Tibial nerve (tissue), 4 donors: ENCODE data around the gene PSMD5. TPM values are rescaled to one million over a fixed set of nuclear protein-coding genes. Genes with fewer than 3 reads are reported as not detected.

Experiments used
- DNase-seq, 2 donors: peaks; one replicate each; pipeline ENCODE4 v3.0.0-alpha.2; 2019; ENCODE audit warnings: low spot score in 2 of 2
- H3K27ac ChIP-seq, 4 donors: fragments of 200-600 bp; sonication (generic) in 3 of 4; one replicate each; pipeline ENCODE4 v1.5.1; 2017 to 2019; ENCODE audit warnings: mild to moderate bottlenecking in 1 of 4
- H3K27me3 ChIP-seq, 2 donors: fragments of 200-600 bp; sonication (generic) in 1 of 2; one replicate each; pipeline versions ENCODE4 v1.5.1 to v1.6.0; 2017 to 2019
- H3K36me3 ChIP-seq, 3 donors: fragments of 200-600 bp; sonication (generic); one replicate each; pipeline ENCODE4 v1.5.1; 2018 to 2019
- H3K4me1 ChIP-seq, 4 donors: fragments of 200-600 bp; sonication (generic) in 3 of 4; one replicate each; pipeline ENCODE4 v1.5.1; 2017 to 2019
- H3K4me3 ChIP-seq, 4 donors: fragments of 200-600 bp; sonication (generic) in 3 of 4; one replicate each; pipeline ENCODE4 v1.5.1; 2017 to 2019; ENCODE audit warnings: mild to moderate bottlenecking in 1 of 4, moderate library complexity in 1 of 4
- H3K9me3 ChIP-seq, 4 donors: fragments of 200-600 bp; sonication (generic) in 3 of 4; one replicate each; pipeline ENCODE4 v1.5.1; 2017 to 2019
- CTCF ChIP-seq, 5 experiments: fragments of 200-600 bp in 3 of 5; fragments of 450-650 bp in 2 of 5; sonication (generic) in 3 of 5; IDR thresholded peaks; one replicate each; pipeline ENCODE4 v1.5.1; 2016 to 2019; ENCODE audit warnings: antibody characterized with exemption in 5 of 5, mild to moderate bottlenecking in 3 of 5, moderate library complexity in 2 of 5
- EP300 ChIP-seq, 2 donors: sonication (generic); formaldehyde crosslinking; IDR thresholded peaks; one replicate each; pipeline ENCODE4 v1.6.1; 2017; ENCODE audit warnings: antibody characterized with exemption in 2 of 2, mild to moderate bottlenecking in 1 of 2
- POLR2A ChIP-seq, 2 donors: fragments of 450-650 bp; IDR thresholded peaks; one replicate each; pipeline ENCODE4 v1.6.1; 2017; ENCODE audit warnings: antibody characterized with exemption in 2 of 2, mild to moderate bottlenecking in 2 of 2, moderate library complexity in 2 of 2
- WGBS, 2 donors: methylation state at CpG; one replicate each; pipeline ENCODE4 v1.1.5; 2018; 5-methylcytosine and 5-hydroxymethylcytosine counted together
- total RNA-seq, 4 donors: library from RNA; depleted of rRNA; stranded (reverse); fragments of >200 nt; gene quantifications; one replicate each; pipeline ENCODE4 v1.1.0, GENCODE V29; 2016

The PSMD5 gene
- total RNA-seq, 4 donors from 2014 or later, result 33.9 to 37.7 (median 37.4) TPM

DNA sequence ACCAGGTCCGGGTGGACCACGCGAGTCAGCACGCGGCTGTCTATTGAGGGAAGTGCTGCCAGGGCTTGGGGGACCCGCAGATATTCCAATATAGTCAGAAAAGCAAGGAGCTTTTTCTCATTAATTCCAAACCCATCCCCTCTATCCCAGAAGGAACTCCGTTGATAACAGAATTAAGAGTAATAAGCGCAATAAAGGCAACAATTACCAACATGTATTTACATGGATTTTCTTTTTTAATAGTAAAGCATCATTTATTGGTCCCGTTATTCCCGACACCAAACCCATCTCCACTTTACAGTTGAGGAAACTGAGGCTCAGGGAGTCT lies 26.6 kb upstream of the PSMD5 start:
- no peak for TF ChIP-seq EP300 (IDR thresholded peaks at IDR 0.05)
- no peak for TF ChIP-seq POLR2A (IDR thresholded peaks at IDR 0.05)
- TF ChIP-seq CTCF (IDR thresholded peaks at IDR 0.05), result no peak
- H3K4me3 ChIP-seq, result peak overlapping the region; percentile 32 to 58 (median 48)
- peaks cover 0 to 56% (median 0%) of the 10 kb centered on the region in 3 donors for H3K36me3 ChIP-seq
- no peaks in the 10 kb centered on the region for H3K27me3 ChIP-seq
- WGBS, 2 donors, result 28 to 34% methylated on average over 10 of the region's 10 CpGs
- H3K27ac ChIP-seq, result peak overlapping the region; percentile 89 to 96 (median 90)
- H3K4me1 ChIP-seq, result peaks cover 0 to 21% (median 7%) of the 10 kb centered on the region in 4 donors
- DNase-seq, result no peak
- H3K9me3 ChIP-seq, result no peaks in the 10 kb centered on the region

DNA sequence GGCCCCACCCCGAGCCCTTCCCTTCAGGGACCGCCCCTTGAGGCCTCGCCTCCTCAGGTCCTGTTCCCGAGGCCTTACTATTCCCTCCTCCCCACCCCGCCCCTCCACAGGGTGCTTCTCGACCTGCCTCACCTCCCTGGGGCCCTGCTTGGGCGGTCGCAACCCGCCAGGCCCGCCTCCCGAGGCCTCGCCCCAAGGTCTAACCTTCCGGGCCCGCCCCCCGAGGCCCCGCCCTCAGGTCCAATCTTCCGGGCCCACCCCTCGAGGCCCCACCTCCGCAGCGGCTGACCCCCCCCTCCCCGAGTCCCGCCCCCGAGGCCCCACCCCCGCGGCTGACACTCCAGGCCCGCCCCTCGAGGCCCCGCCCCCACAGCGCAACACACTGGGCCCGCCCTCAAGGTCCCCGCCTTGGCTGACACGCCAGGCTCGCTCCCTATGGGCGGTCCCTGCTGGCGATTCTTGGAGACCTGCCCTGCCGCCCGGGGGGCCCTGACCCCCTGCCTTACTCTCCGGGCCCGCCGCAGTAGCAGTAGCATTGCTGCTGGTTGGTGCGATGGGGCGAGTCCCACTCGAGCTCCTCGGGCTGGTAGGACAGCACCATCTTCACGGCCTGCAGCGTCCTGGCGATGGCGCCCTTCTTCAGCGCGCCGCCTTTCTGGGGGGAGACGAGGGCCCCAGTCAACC lies 26.1 kb upstream of the PSMD5 start:
- H3K27me3 ChIP-seq, result no peaks in the 10 kb centered on the region
- peak; percentile 95 to 97 for DNase-seq
- WGBS, 2 donors, result 2 to 7% methylated on average over 12 to 21 of the region's 52 CpGs
- H3K9me3 ChIP-seq, result no peaks in the 10 kb centered on the region
- H3K27ac ChIP-seq, result peak overlapping the region; percentile 89 to 96 (median 90)
- peaks cover 0 to 21% (median 7%) of the 10 kb centered on the region in 4 donors for H3K4me1 ChIP-seq
- TF ChIP-seq EP300 (IDR thresholded peaks at IDR 0.05) (peak in 1 of 2 donors; percentile 91), CTCF (IDR thresholded peaks at IDR 0.05) (peak; percentile 54 to 76 (median 60)), POLR2A (IDR thresholded peaks at IDR 0.05) (peak; percentile 45 to 79)
- H3K36me3 ChIP-seq, result peaks cover 0 to 56% (median 0%) of the 10 kb centered on the region in 3 donors
- peak overlapping the region; percentile 32 to 58 (median 48) for H3K4me3 ChIP-seq

DNA sequence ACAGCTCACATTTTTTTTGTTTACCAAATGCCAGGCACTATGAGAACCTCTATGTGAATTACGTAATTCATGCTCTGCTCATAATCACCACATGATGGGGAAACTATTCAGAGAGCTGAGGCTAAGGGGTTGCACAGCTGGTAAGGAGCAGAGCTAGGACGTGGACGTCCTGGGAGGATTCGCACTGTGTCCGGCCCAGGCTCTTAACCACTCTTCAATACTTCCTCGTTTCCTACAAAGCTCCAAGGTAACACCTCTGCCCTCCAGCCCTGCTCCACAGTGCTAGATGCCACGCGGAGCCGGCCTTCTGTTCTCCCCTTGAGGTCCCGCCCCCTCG lies 25.6 kb upstream of the PSMD5 start:
- peaks cover 0 to 57% (median 0%) of the 10 kb centered on the region in 3 donors for H3K36me3 ChIP-seq
- TF ChIP-seq POLR2A (IDR thresholded peaks at IDR 0.05) (peak in 1 of 2 donors; percentile 40), CTCF (IDR thresholded peaks at IDR 0.05) (peak in 2 of 5 experiments; percentile 34 to 40), EP300 (IDR thresholded peaks at IDR 0.05) (peak; percentile 68 to 80)
- peak overlapping the region; percentile 89 to 96 (median 90) for H3K27ac ChIP-seq
- H3K27me3 ChIP-seq, result no peaks in the 10 kb centered on the region
- peak overlapping the region; percentile 32 to 58 (median 46) for H3K4me3 ChIP-seq
- H3K4me1 ChIP-seq, result peaks cover 0 to 21% (median 7%) of the 10 kb centered on the region in 4 donors
- no peak for DNase-seq
- 13 to 26% methylated on average over 9 to 11 of the region's 11 CpGs for whole genome bisulfite sequencing, 2 donors
- no peaks in the 10 kb centered on the region for H3K9me3 ChIP-seq

- 85 to 90% methylated on average over 15 of the region's 15 CpGs for WGBS, 2 donors
- no peaks in the 10 kb centered on the region for H3K9me3 ChIP-seq
- no peak for TF ChIP-seq CTCF (IDR thresholded peaks at IDR 0.05)
- no peak for TF ChIP-seq POLR2A (IDR thresholded peaks at IDR 0.05)
- TF ChIP-seq EP300 (IDR thresholded peaks at IDR 0.05), result no peak
- H3K4me3 ChIP-seq, result peak overlapping the region in 3 of 4 donors; percentile 32 to 58 (median 42)
- H3K36me3 ChIP-seq, result peaks cover 0 to 57% (median 0%) of the 10 kb centered on the region in 3 donors
- no peaks in the 10 kb centered on the region for H3K27me3 ChIP-seq
- no peak for DNase-seq
- peak overlapping the region; percentile 89 to 96 (median 90) for H3K27ac ChIP-seq
- peaks cover 0 to 21% (median 7%) of the 10 kb centered on the region in 4 donors for H3K4me1 ChIP-seq
Observed at GRCh38 chr9:120867676-120868338, 25.1 kb upstream of the PSMD5 start.

GRCh38 chr9:120866651-120867050 lies 23.9 kb upstream of the PSMD5 start:
- DNase-seq, result no peak
- H3K9me3 ChIP-seq, result no peaks in the 10 kb centered on the region
- no peak overlapping the region for H3K4me3 ChIP-seq
- peaks cover 0 to 21% (median 7%) of the 10 kb centered on the region in 4 donors for H3K4me1 ChIP-seq
- no peaks in the 10 kb centered on the region for H3K27me3 ChIP-seq
- WGBS, 2 donors, result 90% methylated on average over 6 of the region's 6 CpGs
- no peak for TF ChIP-seq CTCF (IDR thresholded peaks at IDR 0.05)
- TF ChIP-seq POLR2A (IDR thresholded peaks at IDR 0.05), result no peak
- TF ChIP-seq EP300 (IDR thresholded peaks at IDR 0.05), result no peak
- H3K27ac ChIP-seq, result peak overlapping the region in 1 of 4 donors; percentile 25
- peaks cover 0 to 57% (median 0%) of the 10 kb centered on the region in 3 donors for H3K36me3 ChIP-seq
